ENCODE measurements around the gene DPYSL3.

GRCh38 chr5:147340941-147341340 is 168.9 kb downstream of the DPYSL3 start:
- TF ChIP-seq CTCF (IDR thresholded peaks at IDR 0.05; ENCODE audit: low read length) (no peak), EZH2phosphoT487 (IDR thresholded peaks at IDR 0.05; ENCODE audit: low read length) (no peak)
